Neutrophil (primary cell): ENCODE results near the gene RALA.
"Not testable (repeated sequence)": the region's sequence is repeated elsewhere in the genome, so short reads cannot be mapped to it uniquely, and the experiment has no call there.

Source experiments
- H3K27ac ChIP-seq: fragments of 200-600 bp; sonication (generic); 2 replicates; pipeline ENCODE4 v1.5.1; 2016; ENCODE audit warnings: mild to moderate bottlenecking, moderate library complexity
- H3K27me3 ChIP-seq: fragments of 200-600 bp; sonication (generic); 2 replicates; pipeline ENCODE4 v1.6.0; 2016; ENCODE audit warnings: mild to moderate bottlenecking
- H3K36me3 ChIP-seq: fragments of 200-600 bp; sonication (generic); 2 replicates; pipeline ENCODE4 v1.5.1; 2017
- H3K4me1 ChIP-seq, 2 experiments: fragments of 200-600 bp in 1 of 2; sonication (generic) in 1 of 2; 1 replicate in 1 of 2; 2 replicates in 1 of 2; pipeline versions ENCODE4 v1.5.1 to v1.6.1; 2013 to 2016; ENCODE audit warnings: low read depth in 1 of 2, low read length in 1 of 2, mild to moderate bottlenecking in 1 of 2, moderate library complexity in 1 of 2; ENCODE audit not compliant: control insufficient read depth in 1 of 2, insufficient read depth in 1 of 2
- H3K4me3 ChIP-seq, 2 experiments: fragments of 200-600 bp in 1 of 2; sonication (generic) in 1 of 2; 1 replicate in 1 of 2; 2 replicates in 1 of 2; pipeline ENCODE4 v1.5.1; 2013 to 2016; ENCODE audit warnings: low read depth in 1 of 2, low read length in 1 of 2, mild to moderate bottlenecking in 1 of 2, moderate library complexity in 1 of 2
- H3K9me3 ChIP-seq: fragments of 200-600 bp; sonication (generic); 2 replicates; pipeline ENCODE4 v1.5.1; 2016
- TF ChIP-seq, protein P1 (sequence below): fragments of 200-600 bp; sonication (generic); IDR thresholded peaks from 2 replicates; pipeline ENCODE4 v1.5.1; 2016; ENCODE audit warnings: antibody characterized with exemption

RALA gene

DNA sequence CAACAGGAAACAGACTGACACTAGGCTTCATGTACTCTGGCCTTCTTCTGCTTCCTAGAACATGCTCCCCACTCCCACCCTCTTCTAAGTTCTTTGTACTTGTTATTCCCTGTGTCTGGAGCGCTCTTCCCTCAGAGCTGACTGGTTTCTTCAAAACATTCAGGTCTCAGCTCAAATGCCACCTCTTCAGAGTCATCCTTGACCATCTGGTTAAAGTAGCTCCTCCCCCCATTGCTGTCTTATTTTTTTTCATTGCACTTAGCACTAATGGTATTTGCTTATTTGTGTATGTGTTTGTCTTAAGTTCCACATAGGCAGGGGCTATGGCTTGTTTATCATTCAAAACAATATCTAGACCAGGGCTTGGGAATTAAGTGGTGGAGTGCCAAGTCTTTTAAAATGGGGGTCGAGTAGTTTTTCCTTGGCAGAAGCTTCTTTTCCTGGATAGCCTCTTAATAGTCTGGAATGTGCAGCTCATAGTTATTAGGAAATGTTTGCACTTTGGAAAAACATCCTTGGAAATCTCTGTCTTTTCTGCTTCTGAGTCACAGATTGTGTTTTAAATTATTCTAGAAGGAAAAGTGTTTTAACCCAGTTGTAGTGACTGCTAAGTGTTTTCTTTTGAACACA lies 60.0 kb downstream of the RALA start:
- Histone ChIP-seq H3K9me3 (no peaks in the 10 kb centered on the region), H3K36me3 (no peaks in the 10 kb centered on the region), H3K27ac (no peak overlapping the region), H3K27me3 (no peaks in the 10 kb centered on the region), H3K4me1 (no peaks in the 10 kb centered on the region), H3K4me3 (no peak overlapping the region)
- TF ChIP-seq, protein P1, sequence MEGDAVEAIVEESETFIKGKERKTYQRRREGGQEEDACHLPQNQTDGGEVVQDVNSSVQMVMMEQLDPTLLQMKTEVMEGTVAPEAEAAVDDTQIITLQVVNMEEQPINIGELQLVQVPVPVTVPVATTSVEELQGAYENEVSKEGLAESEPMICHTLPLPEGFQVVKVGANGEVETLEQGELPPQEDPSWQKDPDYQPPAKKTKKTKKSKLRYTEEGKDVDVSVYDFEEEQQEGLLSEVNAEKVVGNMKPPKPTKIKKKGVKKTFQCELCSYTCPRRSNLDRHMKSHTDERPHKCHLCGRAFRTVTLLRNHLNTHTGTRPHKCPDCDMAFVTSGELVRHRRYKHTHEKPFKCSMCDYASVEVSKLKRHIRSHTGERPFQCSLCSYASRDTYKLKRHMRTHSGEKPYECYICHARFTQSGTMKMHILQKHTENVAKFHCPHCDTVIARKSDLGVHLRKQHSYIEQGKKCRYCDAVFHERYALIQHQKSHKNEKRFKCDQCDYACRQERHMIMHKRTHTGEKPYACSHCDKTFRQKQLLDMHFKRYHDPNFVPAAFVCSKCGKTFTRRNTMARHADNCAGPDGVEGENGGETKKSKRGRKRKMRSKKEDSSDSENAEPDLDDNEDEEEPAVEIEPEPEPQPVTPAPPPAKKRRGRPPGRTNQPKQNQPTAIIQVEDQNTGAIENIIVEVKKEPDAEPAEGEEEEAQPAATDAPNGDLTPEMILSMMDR = no peak

DNA sequence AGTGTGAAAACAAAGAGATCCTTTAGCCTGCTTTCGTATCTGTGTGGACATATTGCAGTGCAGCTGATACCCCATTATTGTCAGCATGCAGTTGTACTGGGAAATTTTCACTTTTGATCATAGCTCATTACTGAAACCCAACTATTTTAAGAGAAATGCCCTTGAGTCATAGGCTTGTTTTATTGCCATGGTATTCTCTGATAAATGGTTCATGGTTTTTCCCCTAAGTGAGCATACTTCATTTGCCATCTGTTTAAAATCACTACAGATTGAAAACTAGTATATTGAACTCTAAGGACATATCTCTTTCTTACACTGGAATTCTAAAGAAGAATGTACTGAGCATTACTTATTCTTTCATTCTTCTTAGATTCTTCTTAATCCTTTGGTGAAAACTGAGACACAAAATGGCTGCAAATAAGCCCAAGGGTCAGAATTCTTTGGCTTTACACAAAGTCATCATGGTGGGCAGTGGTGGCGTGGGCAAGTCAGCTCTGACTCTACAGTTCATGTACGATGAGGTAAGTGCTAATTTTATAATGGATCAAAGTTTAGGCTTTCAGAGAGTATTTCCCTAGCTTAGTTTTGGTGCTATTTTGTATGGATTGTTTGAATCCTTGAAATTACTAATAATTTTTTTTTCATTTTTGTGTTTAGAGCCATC lies 63.0 kb downstream of the RALA start:
- TF ChIP-seq, protein P1 = no peak
- no peaks in the 10 kb centered on the region for H3K27me3 ChIP-seq
- no peaks in the 10 kb centered on the region for H3K4me1 ChIP-seq
- no peaks in the 10 kb centered on the region for H3K9me3 ChIP-seq
- H3K4me3 ChIP-seq = no peak overlapping the region
- peaks cover 6% of the 10 kb centered on the region for H3K36me3 ChIP-seq
- no peak overlapping the region for H3K27ac ChIP-seq

DNA sequence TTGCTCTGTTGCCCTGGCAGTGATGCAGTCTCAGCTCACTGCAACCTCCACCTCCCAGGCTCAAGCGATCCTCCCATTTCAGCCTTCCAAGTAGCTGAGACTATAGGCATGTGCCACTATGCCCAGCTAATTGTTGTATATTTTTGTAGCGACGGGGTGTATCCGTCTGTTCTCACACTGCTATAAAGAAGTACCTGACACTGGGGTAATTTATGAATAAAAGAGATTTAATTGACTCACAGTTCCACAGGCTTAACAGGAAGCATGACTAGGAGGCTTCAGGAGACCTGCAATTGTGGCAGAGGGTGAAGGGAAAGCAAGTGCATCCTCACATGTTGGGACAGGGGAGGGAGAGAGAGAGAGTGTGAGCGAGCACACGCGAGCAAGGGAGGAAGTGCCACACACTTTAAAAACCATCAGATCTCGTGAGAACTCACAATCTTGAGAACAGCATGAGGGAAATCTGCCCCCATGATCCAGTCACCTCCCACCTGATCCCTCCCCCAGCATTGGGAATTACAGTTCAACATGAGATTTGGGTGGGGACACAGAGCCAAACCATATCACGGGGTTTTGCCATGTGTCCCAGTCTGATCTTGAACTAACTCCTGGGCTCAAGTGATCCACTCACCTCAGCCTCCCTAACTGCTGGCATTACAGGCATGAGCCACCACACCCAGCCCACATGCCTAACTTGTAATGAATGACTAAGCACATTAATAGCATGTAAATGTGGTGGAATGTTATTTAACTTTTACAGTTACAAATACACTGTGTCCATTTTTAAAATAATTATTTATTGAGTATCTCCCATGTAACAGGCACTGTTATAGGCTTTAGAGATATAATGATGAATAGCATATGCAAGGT lies 65.5 kb downstream of the RALA start:
- Histone ChIP-seq H3K4me1 (no peaks in the 10 kb centered on the region), H3K27ac (no peak overlapping the region), H3K27me3 (no peaks in the 10 kb centered on the region), H3K36me3 (peaks cover 10% of the 10 kb centered on the region), H3K4me3 (no peak overlapping the region), H3K9me3 (no peaks in the 10 kb centered on the region)
- TF ChIP-seq, protein P1 = no peak

DNA sequence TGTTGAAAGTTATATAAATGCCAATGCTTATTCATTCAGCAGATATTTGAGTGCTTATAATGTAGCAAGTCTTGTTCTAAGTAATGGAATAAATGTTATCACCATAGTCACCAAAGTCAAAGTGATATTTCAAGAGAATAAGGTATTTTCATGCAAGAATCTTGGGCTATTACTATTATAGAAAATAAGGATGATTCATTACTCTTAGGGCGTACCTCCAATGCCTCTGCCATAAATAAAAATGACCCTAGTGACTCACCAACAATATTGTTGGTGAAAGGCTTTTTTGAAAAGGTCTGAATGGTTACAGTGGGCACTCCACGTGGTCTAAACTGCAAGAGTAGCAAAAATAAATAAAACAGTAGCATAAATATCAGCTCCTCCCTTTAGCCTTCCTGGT lies 68.4 kb downstream of the RALA start:
- peaks cover 14% of the 10 kb centered on the region for H3K36me3 ChIP-seq
- TF ChIP-seq, protein P1 = no peak
- H3K9me3 ChIP-seq = no peaks in the 10 kb centered on the region
- H3K4me1 ChIP-seq = no peaks in the 10 kb centered on the region
- H3K27ac ChIP-seq = no peak overlapping the region
- H3K27me3 ChIP-seq = no peaks in the 10 kb centered on the region
- no peak overlapping the region for H3K4me3 ChIP-seq

DNA sequence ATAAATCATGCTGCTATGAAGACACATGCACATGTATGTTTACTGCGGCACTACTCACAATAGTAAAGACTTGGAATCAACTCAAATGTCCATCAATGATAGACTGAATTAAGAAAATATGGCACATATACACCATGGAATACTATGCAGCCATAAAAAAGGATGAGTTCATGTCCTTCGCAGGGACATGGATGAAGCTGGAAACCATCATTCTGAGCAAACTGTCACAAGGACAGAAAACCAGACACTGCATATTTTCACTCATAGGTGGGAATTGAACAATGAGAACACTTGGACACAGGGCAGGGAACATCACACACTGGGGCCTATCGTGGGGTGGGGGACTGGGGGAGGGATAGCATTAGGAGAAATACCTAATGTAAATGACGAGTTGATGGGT lies 69.7 kb downstream of the RALA start:
- H3K4me1 ChIP-seq, H3K9me3 ChIP-seq, H3K27me3 ChIP-seq, H3K27ac ChIP-seq, H3K4me3 ChIP-seq: not testable (repeated sequence)
- peaks cover 26% of the 10 kb centered on the region for H3K36me3 ChIP-seq

DNA sequence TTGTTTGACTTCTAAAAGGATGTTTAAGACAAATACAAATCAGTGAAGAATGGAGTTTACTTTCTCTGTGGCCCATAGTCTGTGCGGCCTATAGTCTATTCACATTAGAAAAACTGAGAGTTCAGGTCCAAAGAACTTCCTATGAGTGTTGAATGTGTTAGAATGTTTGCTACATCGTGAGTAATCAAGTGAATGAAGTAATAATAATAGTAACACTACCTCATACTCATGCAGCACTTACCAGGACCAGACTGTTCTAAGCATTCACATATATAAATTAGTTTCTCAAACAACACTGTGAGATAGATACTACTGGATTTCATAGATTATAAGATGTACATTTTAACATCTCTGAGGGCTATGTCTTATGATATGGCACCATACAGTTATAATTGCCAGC lies 70.4 kb downstream of the RALA start:
- Histone ChIP-seq H3K27ac (no peak overlapping the region), H3K4me3 (no peak overlapping the region), H3K9me3 (no peaks in the 10 kb centered on the region), H3K36me3 (peaks cover 29% of the 10 kb centered on the region), H3K27me3 (no peaks in the 10 kb centered on the region), H3K4me1 (no peaks in the 10 kb centered on the region)
- TF ChIP-seq, protein P1 = no peak
